ENCODE results near the gene HDC.

DNA sequence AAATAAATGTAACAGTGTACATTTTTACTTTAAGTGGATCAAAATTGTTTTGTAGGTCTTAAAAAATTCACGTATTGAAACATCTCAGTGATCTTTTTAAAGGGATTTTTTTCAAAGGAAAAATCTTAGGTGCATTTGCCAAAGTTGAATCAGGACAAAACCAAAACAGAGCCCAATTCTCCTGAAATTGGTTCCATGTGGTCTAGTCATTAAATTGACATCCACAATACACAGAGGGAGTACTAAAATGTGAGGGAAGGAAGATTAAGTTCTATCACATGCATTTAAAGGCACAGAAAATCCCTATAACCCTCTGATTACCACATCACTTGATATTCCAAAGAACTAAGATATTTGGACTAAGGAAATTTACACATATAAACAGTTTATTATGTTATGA is 39.3 kb upstream of the HDC start:
- TF ChIP-seq, protein P1, sequence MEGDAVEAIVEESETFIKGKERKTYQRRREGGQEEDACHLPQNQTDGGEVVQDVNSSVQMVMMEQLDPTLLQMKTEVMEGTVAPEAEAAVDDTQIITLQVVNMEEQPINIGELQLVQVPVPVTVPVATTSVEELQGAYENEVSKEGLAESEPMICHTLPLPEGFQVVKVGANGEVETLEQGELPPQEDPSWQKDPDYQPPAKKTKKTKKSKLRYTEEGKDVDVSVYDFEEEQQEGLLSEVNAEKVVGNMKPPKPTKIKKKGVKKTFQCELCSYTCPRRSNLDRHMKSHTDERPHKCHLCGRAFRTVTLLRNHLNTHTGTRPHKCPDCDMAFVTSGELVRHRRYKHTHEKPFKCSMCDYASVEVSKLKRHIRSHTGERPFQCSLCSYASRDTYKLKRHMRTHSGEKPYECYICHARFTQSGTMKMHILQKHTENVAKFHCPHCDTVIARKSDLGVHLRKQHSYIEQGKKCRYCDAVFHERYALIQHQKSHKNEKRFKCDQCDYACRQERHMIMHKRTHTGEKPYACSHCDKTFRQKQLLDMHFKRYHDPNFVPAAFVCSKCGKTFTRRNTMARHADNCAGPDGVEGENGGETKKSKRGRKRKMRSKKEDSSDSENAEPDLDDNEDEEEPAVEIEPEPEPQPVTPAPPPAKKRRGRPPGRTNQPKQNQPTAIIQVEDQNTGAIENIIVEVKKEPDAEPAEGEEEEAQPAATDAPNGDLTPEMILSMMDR (IDR thresholded peaks at IDR 0.05) = no peak
- no peak for TF ChIP-seq POLR2A (IDR thresholded peaks at IDR 0.05)

Measured in heart left ventricle (tissue), 13 donors.